ENCODE data around the gene USP54.

USP54 gene

GRCh38 chr10:73456187-73456890, 134.8 kb downstream of the USP54 start:
- Histone ChIP-seq H3K9me3 (ENCODE audit: control insufficient read depth, insufficient read depth, low read depth, low read length) (no peaks in the 10 kb centered on the region), H3K4me1 (ENCODE audit: control insufficient read depth, insufficient read depth, low read length) (no peaks in the 10 kb centered on the region), H3K4me3 (ENCODE audit: low read depth, low read length) (no peak overlapping the region), H3K36me3 (ENCODE audit: control insufficient read depth in 2 of 2, insufficient read depth in 1 of 2, low read length in 2 of 2) (peaks cover 6 to 14% of the 10 kb centered on the region in 2 experiments), H3K27ac (ENCODE audit: extremely low read depth, low read depth, low read length) (no peak overlapping the region)
- ChIA-PET POLR2A (no interaction called here), CTCF (interaction anchor here (0.8 kb wide), 1 partner anchor 28 kb away, joined by 4 read pairs; no protein-coding TSS in a partner anchor)
- TF ChIP-seq ZNF148 (tag by site-specific recombination; IDR thresholded peaks at IDR 0.05; ENCODE audit: borderline replicate concordance) = no peak
- TF ChIP-seq ZNF501 (tag by site-specific recombination; IDR thresholded peaks at IDR 0.05) = no peak
- TF ChIP-seq, protein P1, sequence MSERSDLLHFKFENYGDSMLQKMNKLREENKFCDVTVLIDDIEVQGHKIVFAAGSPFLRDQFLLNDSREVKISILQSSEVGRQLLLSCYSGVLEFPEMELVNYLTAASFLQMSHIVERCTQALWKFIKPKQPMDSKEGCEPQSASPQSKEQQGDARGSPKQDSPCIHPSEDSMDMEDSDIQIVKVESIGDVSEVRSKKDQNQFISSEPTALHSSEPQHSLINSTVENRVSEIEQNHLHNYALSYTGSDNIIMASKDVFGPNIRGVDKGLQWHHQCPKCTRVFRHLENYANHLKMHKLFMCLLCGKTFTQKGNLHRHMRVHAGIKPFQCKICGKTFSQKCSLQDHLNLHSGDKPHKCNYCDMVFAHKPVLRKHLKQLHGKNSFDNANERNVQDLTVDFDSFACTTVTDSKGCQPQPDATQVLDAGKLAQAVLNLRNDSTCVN (tag by site-specific recombination; optimal IDR thresholded peaks at IDR 0.05) = no peak
- TF ChIP-seq ZNF843 (tag by site-specific recombination; IDR thresholded peaks at IDR 0.05) = no peak
- TF ChIP-seq, protein P2, sequence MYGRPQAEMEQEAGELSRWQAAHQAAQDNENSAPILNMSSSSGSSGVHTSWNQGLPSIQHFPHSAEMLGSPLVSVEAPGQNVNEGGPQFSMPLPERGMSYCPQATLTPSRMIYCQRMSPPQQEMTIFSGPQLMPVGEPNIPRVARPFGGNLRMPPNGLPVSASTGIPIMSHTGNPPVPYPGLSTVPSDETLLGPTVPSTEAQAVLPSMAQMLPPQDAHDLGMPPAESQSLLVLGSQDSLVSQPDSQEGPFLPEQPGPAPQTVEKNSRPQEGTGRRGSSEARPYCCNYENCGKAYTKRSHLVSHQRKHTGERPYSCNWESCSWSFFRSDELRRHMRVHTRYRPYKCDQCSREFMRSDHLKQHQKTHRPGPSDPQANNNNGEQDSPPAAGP (tag by site-specific recombination; IDR thresholded peaks at IDR 0.05) = no peak
- TF ChIP-seq ZNF837 (tag by site-specific recombination; IDR thresholded peaks at IDR 0.05) = no peak
- TF ChIP-seq ZBTB1 (tag by site-specific recombination; IDR thresholded peaks at IDR 0.05) = no peak
- no peak for TF ChIP-seq ZNF639 (tag by site-specific recombination; IDR thresholded peaks at IDR 0.05)
- no peak for TF ChIP-seq ZNF585B (tag by site-specific recombination; IDR thresholded peaks at IDR 0.05)
- TF ChIP-seq ZNF530 (tag by site-specific recombination; IDR thresholded peaks at IDR 0.05; ENCODE audit: low read depth) = no peak
- no peak for TF ChIP-seq ZBTB7A (tag by site-specific recombination; IDR thresholded peaks at IDR 0.05; ENCODE audit: low read depth)
- no peak for TF ChIP-seq ZNF266 (tag by site-specific recombination; IDR thresholded peaks at IDR 0.05; ENCODE audit: low read depth)
- TF ChIP-seq ZNF202 (tag by site-specific recombination; IDR thresholded peaks at IDR 0.05; ENCODE audit: borderline replicate concordance) = no peak

DNA sequence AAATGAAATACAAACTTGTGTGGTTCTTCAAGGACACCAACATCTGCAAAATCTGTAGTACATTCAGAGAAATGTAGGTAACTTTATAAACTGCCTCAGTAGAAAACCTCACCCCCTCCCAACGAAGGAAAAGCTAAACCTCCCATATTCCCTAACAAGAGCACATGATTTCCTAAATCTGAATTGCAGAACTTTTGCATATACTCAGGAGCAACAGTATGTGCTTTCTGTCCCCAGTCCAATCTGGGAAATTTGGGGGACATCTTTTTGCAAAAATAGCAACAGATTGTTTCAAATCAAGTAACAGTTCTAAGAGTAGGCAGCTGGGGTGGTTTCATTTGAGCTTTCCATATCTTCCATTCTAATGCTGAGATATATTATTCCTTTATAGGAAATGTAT, 142.0 kb downstream of the USP54 start:
- POLR2A ChIA-PET = no interaction called here
- no peak overlapping the region for H3K4me3 ChIP-seq (ENCODE audit: low read depth, low read length)
- H3K36me3 ChIP-seq (ENCODE audit: control insufficient read depth in 2 of 2, insufficient read depth in 1 of 2, low read length in 2 of 2) = peaks cover 13 to 27% of the 10 kb centered on the region in 2 experiments
- no peak for TF ChIP-seq ZBTB8A (tag by site-specific recombination; IDR thresholded peaks at IDR 0.05)
- TF ChIP-seq ZNF16 (tag by site-specific recombination; IDR thresholded peaks at IDR 0.05; ENCODE audit: low read depth) = no peak
- TF ChIP-seq YY2 (tag by site-specific recombination; IDR thresholded peaks at IDR 0.05) = no peak
- TF ChIP-seq ZNF76 (tag by site-specific recombination; IDR thresholded peaks at IDR 0.05; ENCODE audit: borderline replicate concordance, low read depth) = no peak
- no peak for TF ChIP-seq CTCF (tag by site-specific recombination; IDR thresholded peaks at IDR 0.05)
- no peaks in the 10 kb centered on the region for H3K9me3 ChIP-seq (ENCODE audit: control insufficient read depth, insufficient read depth, low read depth, low read length)
- H3K27ac ChIP-seq (ENCODE audit: extremely low read depth, low read depth, low read length) = no peak overlapping the region
- no peaks in the 10 kb centered on the region for H3K4me1 ChIP-seq (ENCODE audit: control insufficient read depth, insufficient read depth, low read length)
- CTCF ChIA-PET = no interaction called here

All from HEK293 (cell line).